ENCODE results near the gene ACSF2.

The ACSF2 gene

GRCh38 chr17:50461550-50462132 lies 35.6 kb downstream of the ACSF2 start:
- no peak for TF ChIP-seq CTCF (IDR thresholded peaks at IDR 0.05)
- Histone ChIP-seq H3K4me3 (no peak overlapping the region), H3K27ac (no peak overlapping the region)
- DNase-seq (ENCODE audit: low spot score) = no peak

- no peak for TF ChIP-seq CTCF (IDR thresholded peaks at IDR 0.05)
- no peak overlapping the region for H3K4me3 ChIP-seq
- no peak overlapping the region for H3K27ac ChIP-seq
- DNase-seq (ENCODE audit: low spot score) = no peak
Measured at GRCh38 chr17:50462446-50462845, 36.4 kb downstream of the ACSF2 start.

- no peak overlapping the region for H3K4me3 ChIP-seq
- H3K27ac ChIP-seq = no peak overlapping the region
- TF ChIP-seq CTCF (IDR thresholded peaks at IDR 0.05) = no peak
- DNase-seq (ENCODE audit: low spot score) = no peak
Measured at GRCh38 chr17:50464121-50464520, 38.1 kb downstream of the ACSF2 start.

- Histone ChIP-seq H3K4me3 (no peak overlapping the region), H3K27ac (no peak overlapping the region)
- no peak for TF ChIP-seq CTCF (IDR thresholded peaks at IDR 0.05)
- DNase-seq (ENCODE audit: low spot score) = no peak
Measured at GRCh38 chr17:50464736-50465135, 38.7 kb downstream of the ACSF2 start.

- DNase-seq (ENCODE audit: low spot score) = no peak
- Histone ChIP-seq H3K4me3 (no peak overlapping the region), H3K27ac (no peak overlapping the region)
- TF ChIP-seq CTCF (IDR thresholded peaks at IDR 0.05) = no peak
Measured at GRCh38 chr17:50465171-50465570, 39.2 kb downstream of the ACSF2 start.

- no peak for DNase-seq (ENCODE audit: low spot score)
Measured at GRCh38 chr17:50465635-50466034, 39.6 kb downstream of the ACSF2 start.

More at GRCh38 chr17:50465635-50466034, 39.6 kb downstream of the ACSF2 start:
- Histone ChIP-seq H3K4me3 (no peak overlapping the region), H3K27ac (no peak overlapping the region)
- TF ChIP-seq CTCF (IDR thresholded peaks at IDR 0.05) = no peak

Data from coronary artery (tissue), 2 donors.